IgD-negative memory B cell (primary cell): ENCODE results near the gene SLC25A23. TPM values are rescaled to one million over a fixed set of nuclear protein-coding genes. Genes with fewer than 3 reads are reported as not detected.
A peak's percentile ranks its signal among the peaks of the same experiment; 100 is the strongest.
"Not testable (repeated sequence)": the region's sequence is repeated elsewhere in the genome, so short reads cannot be mapped to it uniquely, and the experiment has no call there.

Experiments used
- H3K27ac Mint-ChIP-seq, 3 donors: one replicate each; pipeline ENCODE4 v1.8.0; 2020 to 2022; ENCODE audit warnings: mild to moderate bottlenecking in 3 of 3, mixed read lengths in 3 of 3, moderate library complexity in 1 of 3
- H3K27me3 Mint-ChIP-seq: one replicate; pipeline ENCODE4 v1.8.0; 2021; ENCODE audit warnings: mixed read lengths
- H3K36me3 Mint-ChIP-seq: one replicate; pipeline ENCODE4 v1.8.0; 2020; ENCODE audit warnings: mild to moderate bottlenecking, mixed read lengths
- H3K4me1 Mint-ChIP-seq, 3 donors: one replicate each; pipeline ENCODE4 v1.8.0; 2020 to 2022; ENCODE audit warnings: mixed read lengths in 3 of 3, mild to moderate bottlenecking in 1 of 3
- H3K4me3 Mint-ChIP-seq, 4 donors: one replicate each; pipeline ENCODE4 v1.8.0; 2020 to 2022; ENCODE audit warnings: mild to moderate bottlenecking in 4 of 4, mixed read lengths in 4 of 4, moderate library complexity in 3 of 4
- H3K9me3 Mint-ChIP-seq, 3 donors: one replicate each; pipeline ENCODE4 v1.8.0; 2020 to 2021; ENCODE audit warnings: mixed read lengths in 3 of 3, mild to moderate bottlenecking in 1 of 3
- polyA plus RNA-seq: library from polyadenylated mRNA; unstranded; fragments of 300-500 nt; fragmentation: Illumina TruSeq; gene quantifications from one replicate; pipeline ENCODE4 v1.2.3, GENCODE V29; 2021

SLC25A23 gene
- polyA plus RNA-seq, 1 donor from 2014 or later: 28.2 TPM

DNA sequence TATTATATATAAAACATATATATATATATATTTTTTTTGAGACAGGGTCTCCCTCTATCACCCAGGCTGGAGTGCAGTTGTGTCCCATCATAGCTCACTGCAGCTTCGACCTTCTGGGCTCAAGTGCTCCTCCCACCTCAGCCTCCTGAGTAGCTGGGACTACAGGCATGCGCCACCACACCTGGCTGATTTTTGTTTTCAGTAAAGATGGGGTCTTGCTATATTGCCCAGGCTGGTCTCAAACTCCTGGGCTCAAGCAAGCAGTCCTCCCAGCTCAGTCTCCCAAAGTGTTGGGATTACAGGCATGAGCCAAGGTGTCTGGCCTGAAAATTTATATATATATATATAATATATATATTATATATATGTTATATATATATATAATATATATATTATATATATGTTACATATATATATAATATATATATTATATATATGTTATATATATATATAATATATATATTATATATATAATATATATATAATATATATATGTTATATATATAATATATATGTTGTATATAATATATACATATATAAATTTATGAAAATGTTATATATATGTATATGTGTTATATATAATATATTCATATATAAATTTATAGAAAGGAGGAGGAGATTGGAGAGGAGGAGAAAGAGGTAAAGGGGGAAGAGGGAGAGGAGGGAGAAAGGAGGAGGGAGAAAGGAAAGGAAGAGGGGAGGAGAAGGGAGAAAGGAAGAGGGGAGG is 30.7 kb downstream of the SLC25A23 start:
- not testable (repeated sequence) for H3K9me3 Mint-ChIP-seq, H3K27me3 Mint-ChIP-seq, H3K4me1 Mint-ChIP-seq, H3K27ac Mint-ChIP-seq, H3K36me3 Mint-ChIP-seq, H3K4me3 Mint-ChIP-seq

DNA sequence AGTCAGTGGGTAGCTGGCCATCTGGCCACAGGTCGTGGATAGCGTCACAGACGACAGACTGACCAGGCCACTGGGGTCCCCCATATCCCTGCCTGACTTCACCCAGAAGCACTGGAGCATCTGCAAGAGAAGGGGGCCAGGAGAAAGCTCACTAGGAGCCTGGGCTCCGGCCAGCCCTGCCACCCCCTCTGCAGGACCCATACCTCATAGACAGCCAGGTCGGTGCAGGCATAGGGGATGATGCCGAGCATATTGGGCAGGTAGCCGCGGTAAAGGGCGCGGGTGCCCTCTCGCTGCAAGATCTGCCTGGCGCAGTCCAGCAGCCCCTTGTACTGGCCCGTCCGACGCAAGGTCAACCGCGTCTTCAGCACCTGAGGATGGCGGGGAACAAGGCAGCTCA is 32.5 kb downstream of the SLC25A23 start:
- Mint-ChIP-seq H3K4me3 (no peak overlapping the region), H3K27me3 (no peaks in the 10 kb centered on the region), H3K9me3 (no peaks in the 10 kb centered on the region), H3K27ac (no peak overlapping the region), H3K4me1 (peaks cover 4 to 21% (median 13%) of the 10 kb centered on the region in 3 donors), H3K36me3 (no peaks in the 10 kb centered on the region)

DNA sequence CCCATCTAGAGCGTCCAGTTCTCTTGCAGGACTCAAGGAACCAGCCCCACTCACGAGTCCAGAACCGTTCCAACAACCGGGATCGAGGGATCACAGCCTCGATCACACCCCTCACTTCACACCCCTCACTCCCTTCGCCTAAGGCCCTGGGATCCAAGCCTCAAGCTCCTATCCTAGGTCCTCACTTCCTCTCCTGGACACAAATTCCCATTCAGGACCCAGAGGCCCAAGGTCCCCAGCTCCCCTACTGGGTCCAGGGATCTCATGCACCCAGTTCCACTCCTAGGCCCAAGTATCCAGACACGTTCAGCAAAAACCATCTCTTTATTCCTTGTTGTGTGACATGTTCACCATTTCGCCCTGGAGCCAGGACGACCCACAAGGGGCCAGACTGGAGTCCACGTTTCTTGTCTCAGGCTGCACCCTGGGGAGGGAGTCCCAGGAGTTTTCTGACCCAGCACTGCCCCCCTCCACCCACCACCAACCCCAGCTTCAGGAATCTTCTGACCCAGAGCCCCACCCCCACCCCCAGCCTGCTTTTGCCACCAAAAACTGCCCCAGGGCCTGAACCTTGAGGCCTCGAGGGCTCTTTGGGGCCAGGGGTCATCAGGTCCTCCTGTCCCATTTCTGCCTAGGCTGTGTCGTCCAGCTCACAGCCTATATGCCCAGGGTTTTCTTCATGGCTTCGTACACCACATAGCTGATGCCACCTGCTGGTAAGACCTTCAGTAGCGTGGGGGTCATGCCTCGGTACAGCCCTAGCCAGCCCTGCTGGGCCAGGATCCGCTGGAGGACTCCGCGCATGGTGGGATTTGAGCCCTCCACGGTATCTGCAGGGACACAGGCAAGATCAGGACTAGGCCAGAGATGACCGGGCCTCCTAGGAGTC is 33.6 kb downstream of the SLC25A23 start:
- H3K27me3 Mint-ChIP-seq: no peaks in the 10 kb centered on the region
- no peaks in the 10 kb centered on the region for H3K9me3 Mint-ChIP-seq
- H3K4me1 Mint-ChIP-seq: peaks cover 4 to 27% (median 16%) of the 10 kb centered on the region in 3 donors
- peak overlapping the region in 3 of 4 donors; percentile 84 to 96 (median 90) for H3K4me3 Mint-ChIP-seq
- H3K27ac Mint-ChIP-seq: peak overlapping the region; percentile 76 to 99 (median 80)
- H3K36me3 Mint-ChIP-seq: no peaks in the 10 kb centered on the region

DNA sequence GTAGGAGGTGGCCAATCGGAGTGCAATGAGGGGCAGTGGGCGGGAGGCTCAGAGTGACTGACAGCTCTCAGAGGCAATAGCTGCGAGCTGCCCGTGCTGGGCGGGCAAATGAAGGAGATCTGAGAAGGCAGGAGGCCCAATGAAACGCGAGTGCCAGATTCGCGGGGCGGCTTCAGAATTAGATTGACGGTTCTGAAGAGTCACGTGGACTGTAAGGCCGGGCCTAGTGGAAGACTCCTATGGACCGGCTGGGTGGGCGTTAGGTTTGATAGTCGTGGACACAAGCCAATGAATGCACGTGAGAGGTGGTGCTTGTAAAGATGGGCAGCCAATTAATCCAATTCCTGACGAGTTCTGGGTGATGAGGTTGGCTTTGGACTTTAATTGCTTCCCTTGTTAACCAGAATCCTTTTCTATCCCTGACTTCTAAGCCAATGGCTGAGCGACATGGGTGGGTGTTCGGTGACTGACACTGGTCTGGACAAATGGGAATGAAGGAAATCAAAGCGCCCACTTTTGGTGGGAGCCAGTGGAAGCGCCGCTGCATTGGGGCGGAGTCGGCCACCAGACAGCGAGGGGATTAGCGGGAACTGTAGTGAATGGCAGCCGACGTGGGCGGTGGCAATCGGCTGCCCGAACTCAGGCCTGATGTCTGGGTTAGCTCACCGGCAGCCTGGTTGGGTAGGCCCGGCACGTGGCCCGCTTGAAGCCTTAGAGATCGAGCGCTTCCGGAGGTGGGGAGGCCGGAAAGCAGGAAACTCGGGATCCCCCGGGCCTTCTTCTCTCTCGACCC is 34.5 kb downstream of the SLC25A23 start:
- Mint-ChIP-seq H3K36me3 (no peaks in the 10 kb centered on the region), H3K4me3 (peak overlapping the region; percentile 66 to 96 (median 87)), H3K27ac (peak overlapping the region; percentile 76 to 99 (median 80)), H3K27me3 (no peaks in the 10 kb centered on the region), H3K9me3 (no peaks in the 10 kb centered on the region), H3K4me1 (peaks cover 4 to 28% (median 16%) of the 10 kb centered on the region in 3 donors)

DNA sequence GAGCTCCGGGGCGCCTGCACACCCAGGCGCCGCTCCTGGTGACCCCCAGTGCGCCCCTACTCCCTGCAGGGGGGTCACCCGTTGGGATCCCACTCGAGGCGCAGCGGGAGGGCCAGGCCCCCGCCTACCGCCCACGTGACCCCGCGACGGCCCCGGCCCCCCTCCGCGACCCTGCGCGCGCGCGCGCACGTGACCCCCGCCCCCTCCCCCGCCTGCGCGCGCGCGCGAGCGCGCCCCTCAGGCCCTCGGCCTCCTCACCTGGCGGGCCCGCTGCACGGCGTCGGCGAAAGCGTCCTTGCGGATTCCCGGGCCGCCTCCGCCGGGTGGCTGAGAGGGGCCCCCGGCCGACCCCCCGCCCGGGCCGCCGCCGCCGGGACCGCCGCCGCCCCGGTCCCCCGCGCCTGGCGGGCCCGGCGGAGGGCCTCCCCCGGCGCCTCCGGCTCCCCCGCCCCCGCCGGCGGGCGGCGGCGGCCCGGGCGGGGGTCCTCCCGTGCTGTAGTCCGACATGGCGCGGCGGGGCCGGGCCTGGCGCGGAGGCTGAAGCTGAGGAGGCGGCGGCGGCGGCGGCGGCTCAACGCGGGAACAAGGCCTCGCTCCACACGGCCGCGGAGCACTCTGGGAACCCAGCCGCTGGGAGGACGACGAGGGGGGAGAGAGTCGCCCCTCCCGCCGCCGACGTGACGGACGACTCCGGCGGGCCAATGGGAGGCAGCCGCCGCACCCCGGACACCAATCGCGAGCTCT is 35.2 kb downstream of the SLC25A23 start, which contains the start of gene KHSRP:
KHSRP (minus strand) TSS at position 617 of the 744 bp plus-strand sequence; CDS start at position 507, 110 bp downstream.
- Mint-ChIP-seq H3K27ac (peak within 1 kb of the TSS; percentile 78 to 99 (median 80)), H3K4me3 (peak within 1 kb of the TSS; percentile 81 to 96 (median 88)), H3K9me3 (no peaks in the 10 kb centered on the region), H3K4me1 (peaks cover 4 to 28% (median 16%) of the 10 kb centered on the region in 3 donors), H3K36me3 (no peaks in the 10 kb centered on the region), H3K27me3 (no peaks in the 10 kb centered on the region)

DNA sequence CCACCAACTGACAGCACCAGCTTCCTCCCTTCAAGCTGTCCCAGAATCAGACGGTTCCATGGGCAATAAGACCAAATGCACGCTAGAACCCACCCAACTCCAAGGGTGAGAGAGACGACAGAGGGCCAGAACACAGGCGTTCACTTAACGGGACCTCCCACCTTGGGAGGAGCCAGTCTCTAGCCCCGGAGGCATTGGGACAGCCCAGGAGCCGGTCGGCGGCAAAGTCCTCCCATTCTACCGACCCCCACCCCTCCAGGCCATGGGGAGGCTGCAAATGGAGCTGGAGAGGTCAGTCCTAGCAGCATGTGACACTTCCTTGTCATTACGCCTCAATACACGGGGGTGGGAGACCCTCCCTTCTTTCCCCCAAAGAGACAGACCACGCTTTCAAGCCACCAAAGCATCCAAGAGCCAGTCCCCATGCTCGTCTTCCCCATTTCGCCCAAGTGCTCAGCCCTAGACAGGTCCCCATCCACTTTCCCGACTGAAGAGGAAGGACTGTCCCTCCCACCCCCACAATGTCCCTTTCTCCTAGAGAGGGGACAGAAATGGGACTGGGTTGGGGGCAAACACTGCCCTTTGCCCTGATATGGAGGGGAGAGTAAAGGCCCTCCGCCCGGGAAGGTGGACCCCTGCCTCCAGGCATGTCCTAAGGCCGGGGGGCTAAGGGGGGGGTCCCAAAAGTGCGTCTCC is 35.9 kb downstream of the SLC25A23 start:
- Mint-ChIP-seq H3K27ac (peak overlapping the region; percentile 35 to 86 (median 78)), H3K36me3 (no peaks in the 10 kb centered on the region), H3K27me3 (no peaks in the 10 kb centered on the region), H3K9me3 (no peaks in the 10 kb centered on the region), H3K4me3 (peak overlapping the region; percentile 81 to 92 (median 87)), H3K4me1 (peaks cover 4 to 28% (median 16%) of the 10 kb centered on the region in 3 donors)

DNA sequence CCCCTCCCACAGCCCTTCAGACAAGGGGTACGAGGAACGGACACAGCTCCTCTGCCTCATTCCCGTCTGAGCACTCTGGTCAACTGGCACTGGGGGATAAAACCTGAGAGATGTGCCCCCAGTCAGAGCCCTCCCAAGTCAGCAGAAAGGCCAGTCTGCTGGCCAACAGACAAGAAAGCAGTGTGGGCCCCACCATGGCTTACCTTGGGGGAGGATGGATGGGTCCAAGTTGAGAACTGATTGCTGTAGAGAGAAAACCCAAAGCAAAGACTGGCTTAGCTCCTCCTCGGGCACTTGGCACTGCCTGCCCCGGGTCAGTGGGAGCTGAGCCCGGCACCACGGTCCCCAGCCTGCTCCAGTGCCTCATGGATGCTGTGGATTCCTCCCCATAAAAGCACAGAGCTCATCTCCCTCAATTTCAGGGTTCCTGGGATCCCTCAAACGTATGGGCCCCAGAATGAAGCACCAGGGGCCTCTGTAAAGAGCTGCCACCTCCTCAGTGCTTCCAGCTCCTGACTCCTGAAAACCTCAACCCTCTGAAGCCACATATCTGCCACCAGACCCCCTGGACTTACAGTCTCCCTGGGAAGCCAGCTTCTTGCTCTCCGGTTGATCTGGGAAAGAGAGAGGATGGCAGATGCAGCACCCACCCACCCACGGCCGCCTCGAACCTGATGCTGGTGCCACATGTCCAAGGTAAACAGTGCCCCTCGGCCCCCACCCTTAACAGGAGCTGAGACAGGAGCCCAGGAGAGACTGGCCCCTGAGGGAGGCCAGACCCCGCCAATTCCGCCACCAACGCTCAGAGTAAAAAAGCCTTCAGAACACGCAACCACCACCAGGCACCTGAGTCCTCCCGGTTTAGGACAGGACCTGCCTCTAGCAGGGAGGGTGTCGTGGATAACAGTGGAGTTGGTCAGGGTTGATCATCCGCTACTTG is 38.2 kb downstream of the SLC25A23 start:
- H3K27me3 Mint-ChIP-seq: no peaks in the 10 kb centered on the region
- peaks cover 4 to 28% (median 14%) of the 10 kb centered on the region in 3 donors for H3K4me1 Mint-ChIP-seq
- H3K4me3 Mint-ChIP-seq: peak overlapping the region in 2 of 4 donors; percentile 28 to 54
- no peaks in the 10 kb centered on the region for H3K9me3 Mint-ChIP-seq
- H3K36me3 Mint-ChIP-seq: no peaks in the 10 kb centered on the region
- peak overlapping the region in 1 of 3 donors; percentile 57 for H3K27ac Mint-ChIP-seq

DNA sequence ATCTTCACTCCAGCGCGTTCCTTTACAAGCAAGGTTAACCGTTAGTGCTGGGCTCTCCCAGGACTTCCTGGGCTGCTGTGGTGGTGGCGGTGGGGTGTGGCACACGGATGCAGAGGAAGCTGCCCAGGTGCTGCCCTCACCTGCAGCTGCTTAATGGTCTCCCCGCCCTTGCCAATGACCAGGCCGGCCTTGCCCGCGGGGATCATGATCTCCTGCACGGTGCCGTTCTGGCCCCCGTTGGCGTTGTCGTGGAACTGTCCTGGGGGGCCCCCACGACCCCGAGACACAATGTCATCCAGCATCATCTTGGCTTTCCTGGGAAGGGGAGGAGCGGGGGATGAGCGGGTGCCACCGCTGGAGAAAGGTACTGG is 41.0 kb downstream of the SLC25A23 start:
- no peaks in the 10 kb centered on the region for H3K27me3 Mint-ChIP-seq
- no peak overlapping the region for H3K27ac Mint-ChIP-seq
- H3K9me3 Mint-ChIP-seq: no peaks in the 10 kb centered on the region
- peak overlapping the region in 1 of 4 donors; percentile 21 for H3K4me3 Mint-ChIP-seq
- H3K4me1 Mint-ChIP-seq: peaks cover 0 to 18% (median 12%) of the 10 kb centered on the region in 3 donors
- no peaks in the 10 kb centered on the region for H3K36me3 Mint-ChIP-seq

DNA sequence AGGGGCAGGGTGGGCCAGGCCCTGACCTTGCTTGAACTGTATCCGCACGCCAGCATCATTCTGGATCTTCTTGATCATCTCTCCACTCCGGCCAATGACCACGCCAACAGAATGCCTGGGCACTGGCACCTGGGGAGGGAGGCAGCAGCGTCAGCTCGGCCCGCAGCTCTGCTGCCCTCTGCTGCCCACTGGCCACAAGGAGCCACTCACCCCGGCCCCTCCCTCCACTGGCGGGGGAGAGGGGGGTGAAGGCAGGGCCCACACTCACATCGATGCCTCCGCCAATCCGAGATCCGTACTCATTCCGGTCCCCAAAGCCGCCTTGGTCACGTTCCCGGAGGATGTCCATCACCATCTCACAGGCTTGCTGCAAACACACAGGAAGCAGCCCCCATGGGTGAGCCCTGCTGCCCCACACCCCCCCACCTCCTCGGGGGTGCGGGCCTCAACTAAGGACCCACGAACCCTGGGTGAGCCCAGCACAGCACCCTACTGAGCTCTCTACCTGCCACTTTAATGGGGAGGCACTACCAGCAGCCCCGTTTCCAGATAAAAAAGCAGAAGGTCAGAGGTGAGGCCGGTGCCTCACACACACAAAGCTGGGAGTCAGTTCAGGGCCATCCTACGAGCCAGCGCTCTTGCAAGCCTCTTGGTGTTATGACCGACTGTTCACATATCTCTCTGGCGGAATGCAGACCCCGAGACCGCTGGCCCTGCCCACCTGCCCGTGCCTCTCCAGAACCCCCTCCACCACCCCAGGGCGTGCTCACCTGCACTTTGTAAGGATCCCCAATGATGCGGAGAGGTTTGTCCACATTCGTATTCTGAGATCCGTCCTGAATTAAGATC is 41.7 kb downstream of the SLC25A23 start:
- no peaks in the 10 kb centered on the region for H3K27me3 Mint-ChIP-seq
- no peak overlapping the region for H3K27ac Mint-ChIP-seq
- H3K36me3 Mint-ChIP-seq: no peaks in the 10 kb centered on the region
- H3K4me1 Mint-ChIP-seq: peaks cover 0 to 14% (median 7%) of the 10 kb centered on the region in 3 donors
- no peaks in the 10 kb centered on the region for H3K9me3 Mint-ChIP-seq
- peak overlapping the region in 1 of 4 donors; percentile 7 for H3K4me3 Mint-ChIP-seq

DNA sequence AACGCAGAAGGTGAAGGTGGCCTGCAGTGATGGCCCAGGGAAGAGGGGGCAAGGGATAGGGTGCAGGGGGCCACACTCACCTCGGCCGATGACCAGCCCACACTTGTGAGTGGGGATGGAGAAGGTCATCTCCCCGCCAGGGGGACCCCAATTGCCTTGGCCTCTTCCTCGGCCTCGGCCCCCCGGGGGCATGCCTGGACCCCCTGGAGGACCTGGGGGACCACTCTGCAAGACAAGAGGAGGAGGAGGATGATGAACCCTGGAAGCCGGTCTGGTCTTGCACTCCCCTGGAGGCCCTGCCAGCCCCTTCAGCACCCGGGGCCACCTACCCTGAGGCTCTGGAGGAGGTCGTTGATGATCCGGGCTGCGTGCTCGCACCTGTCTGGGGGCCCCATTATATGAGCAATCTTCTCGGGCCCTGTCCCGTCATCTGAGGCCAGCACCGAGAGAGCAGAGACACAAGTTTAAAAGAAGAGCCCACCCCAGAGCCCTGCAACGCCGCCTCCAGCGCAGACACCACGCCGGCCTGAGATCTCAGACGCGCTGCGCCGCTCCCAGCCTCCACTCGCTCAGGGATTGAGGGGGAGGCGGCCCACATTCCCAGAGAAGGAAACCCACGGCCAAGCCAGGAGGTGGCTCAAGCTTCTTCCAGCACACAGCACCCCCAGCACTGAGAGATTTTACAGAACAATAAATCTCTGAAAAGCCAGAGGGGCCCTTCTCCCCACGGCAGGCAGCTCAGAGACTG is 42.8 kb downstream of the SLC25A23 start:
- peaks cover 0 to 4% (median 0%) of the 10 kb centered on the region in 3 donors for H3K4me1 Mint-ChIP-seq
- H3K9me3 Mint-ChIP-seq: no peaks in the 10 kb centered on the region
- no peaks in the 10 kb centered on the region for H3K36me3 Mint-ChIP-seq
- peak overlapping the region in 2 of 4 donors; percentile 7 to 52 for H3K4me3 Mint-ChIP-seq
- H3K27ac Mint-ChIP-seq: no peak overlapping the region
- no peaks in the 10 kb centered on the region for H3K27me3 Mint-ChIP-seq

DNA sequence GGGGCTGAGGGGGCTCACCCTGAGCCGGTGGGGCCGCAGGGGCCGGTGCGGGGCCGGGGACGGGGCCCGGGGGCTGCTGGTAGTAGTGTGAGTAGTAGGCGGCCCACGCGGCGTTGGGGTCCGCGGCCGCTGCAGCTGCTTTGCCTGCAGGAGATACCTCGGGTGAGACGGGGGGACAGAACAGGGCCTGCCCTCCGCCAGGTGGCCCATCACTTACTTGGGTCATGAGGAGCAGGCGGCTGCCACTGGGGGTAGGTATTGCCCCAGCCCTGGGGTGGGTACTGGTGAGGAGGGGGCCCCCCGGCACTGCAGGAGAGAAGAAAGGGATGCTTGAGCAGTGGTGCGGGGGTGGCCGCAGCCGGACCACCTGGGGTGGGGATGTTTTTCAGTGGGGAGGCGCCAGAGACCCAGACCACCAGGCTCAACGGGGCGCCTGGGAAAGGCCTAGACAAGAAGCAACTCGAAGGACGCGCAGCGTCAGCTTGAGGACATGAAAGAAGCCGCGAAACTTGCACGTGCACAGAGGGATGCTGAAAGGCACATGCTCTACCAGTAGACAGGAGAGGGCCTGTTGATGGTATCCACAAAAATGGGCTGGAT is 43.9 kb downstream of the SLC25A23 start:
- Mint-ChIP-seq H3K27me3 (no peaks in the 10 kb centered on the region), H3K36me3 (no peaks in the 10 kb centered on the region), H3K27ac (no peak overlapping the region), H3K4me3 (no peak overlapping the region), H3K4me1 (no peaks in the 10 kb centered on the region), H3K9me3 (no peaks in the 10 kb centered on the region)
